GM18867 (cell line): ENCODE data around the gene ATXN1.
"Not testable (repeated sequence)": the region's sequence is repeated elsewhere in the genome, so short reads cannot be mapped to it uniquely, and the experiment has no call there.

Experiments
- ATAC-seq: cut with Tn5 transposase; IDR thresholded peaks from one replicate; pipeline ENCODE4 v1.9.1; 2021; ENCODE audit warnings: mild to moderate bottlenecking, moderate library complexity; ENCODE audit not compliant: unreplicated experiment

Gene ATXN1

DNA sequence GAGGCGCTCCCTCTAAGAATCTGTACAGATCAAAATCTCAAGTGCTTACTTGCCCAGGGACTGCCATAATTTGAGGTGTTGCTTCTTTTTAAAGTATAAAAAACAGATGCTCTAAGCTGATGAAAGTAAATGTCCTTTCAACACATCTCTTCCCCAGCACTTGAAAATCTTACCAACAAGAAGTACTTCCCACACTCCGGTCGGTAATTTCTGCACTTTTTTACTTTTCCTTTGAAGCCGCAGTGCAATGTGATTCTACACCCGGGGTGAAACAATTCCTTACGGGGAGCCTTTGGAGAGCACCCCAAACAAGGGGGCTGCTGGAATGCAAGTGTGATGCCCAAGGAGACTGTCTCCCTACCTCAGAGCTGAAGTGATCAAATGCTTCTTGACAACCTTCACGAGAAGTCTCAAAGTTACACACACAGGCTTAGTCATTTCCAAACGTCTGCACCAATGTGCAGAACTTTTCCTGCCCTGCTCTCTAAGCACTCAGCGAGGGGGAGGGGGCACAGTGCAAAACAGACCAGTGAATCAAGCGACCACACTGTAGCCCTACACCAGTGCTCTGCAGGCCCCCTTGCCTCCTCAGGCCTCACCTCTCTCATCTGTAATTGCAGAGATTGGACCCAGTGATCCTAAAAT, 56.7 kb downstream of the ATXN1 start:
- no peak for ATAC-seq

DNA sequence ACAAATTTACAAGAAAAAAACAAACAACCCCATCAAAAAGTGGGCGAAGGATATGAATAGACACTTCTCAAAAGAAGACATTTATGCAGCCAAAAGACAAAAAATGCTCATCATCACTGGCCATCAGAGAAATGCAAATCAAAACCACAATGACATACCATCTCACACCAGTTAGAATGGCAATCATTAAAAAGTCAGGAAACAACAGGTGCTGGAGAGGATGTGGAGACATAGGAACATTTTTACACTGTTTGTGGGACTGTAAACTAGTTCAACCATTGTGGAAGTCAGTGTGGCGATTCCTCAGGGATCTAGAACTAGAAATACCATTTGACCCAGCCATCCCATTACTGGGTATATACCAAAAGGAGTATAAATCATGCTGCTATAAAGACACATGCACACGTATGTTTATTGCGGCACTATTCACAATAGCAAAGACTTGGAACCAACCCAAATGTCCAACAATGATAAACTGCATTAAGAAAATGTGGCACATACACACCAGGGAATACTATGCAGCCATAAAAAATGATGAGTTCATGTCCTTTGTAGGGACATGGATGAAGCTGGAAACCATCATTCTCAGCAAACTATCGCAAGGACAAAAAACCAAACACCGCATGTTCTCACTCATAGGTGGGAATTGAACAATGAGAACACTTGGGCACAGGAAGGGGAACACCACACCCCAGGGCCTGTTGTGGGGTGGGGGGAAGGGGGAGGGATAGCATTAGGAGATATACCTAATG, 58.5 kb downstream of the ATXN1 start:
- ATAC-seq = not testable (repeated sequence)

DNA sequence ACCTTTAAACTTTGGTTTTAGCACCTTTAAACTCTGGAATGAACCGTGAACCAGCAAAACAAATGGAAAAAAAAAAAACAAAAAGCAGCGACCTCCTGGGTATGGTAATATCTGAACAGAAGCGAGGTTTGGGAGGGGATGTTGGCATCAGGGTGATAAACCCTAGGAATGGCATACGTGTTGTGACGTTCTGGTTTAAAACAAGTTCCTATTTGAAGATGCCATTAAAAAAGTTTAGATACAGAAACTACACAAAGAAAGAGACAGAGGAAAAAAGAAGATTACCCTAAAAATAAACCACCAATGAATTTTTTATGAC, 60.4 kb downstream of the ATXN1 start:
- no peak for ATAC-seq

DNA sequence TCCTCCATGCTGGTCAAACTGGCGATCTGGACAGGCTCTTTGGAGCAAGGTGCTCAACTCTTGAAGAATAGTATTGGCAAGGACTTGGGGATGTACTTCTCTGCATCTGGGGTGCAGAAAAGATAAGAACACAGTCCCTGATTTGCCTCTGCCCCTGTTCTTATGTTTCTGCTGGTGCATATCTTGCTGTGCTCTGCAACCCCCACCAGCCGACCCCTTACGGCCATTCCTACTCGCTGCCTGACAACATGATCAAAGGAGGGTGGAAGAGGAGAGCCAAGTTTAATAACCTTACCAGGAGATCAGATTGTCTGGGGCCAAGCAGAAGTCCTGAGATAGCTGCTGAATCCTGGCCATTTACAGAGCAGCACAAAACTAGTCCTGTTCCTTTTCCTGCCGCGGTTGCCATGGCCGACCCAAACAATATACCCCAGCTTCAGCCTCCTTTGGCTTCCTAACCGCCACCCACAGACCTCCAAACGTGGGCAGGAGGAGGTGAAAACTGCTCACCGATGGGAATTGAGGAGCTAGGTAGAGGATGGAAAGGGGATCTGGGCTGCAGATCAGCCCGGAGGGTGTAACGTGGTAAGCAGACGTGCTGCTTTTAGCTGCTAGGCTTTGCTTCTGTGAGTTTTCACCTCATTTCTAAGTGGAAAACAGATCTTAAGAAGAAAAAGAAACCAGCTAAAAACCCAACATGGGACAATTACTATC, 60.9 kb downstream of the ATXN1 start:
- ATAC-seq = no peak

DNA sequence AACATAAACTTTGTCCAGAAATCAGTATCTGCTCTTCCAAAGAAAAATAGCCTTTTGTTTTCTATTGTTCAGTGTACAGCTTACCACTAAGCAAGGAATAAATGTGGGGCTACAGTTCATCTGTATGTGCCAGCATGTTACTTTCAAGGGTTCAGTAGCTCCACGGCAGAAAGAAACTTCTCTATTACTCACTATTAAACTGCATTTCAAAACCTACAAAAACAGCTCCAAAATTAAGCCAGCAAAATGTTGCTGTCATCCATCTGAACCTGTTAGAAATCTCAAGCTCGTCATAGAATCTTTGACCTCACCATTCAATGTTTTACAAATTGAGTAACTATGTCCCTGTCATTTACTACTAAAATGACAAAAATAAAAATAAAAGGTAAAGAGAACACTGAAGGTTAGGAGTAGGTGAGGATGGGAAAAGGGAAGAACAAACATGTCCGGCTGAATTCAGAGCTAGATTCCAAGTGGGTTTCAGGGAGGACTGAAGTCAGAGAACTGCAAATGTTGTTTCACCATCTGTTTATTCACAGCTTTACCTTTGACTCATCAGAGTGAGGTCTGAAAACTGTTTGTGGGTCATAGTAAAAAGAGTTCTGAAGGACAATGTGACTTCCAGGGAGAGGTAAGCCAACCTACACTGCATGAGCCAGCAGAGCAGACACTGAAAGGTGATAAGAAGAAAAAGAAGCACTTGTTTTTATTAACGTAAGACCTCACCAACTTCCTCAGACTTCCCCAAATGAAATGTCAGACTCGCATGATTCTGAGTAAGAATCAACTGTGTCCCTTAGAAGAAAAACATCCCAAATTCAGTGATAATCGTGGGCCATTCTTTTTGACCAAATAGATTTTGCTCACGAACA, 62.0 kb downstream of the ATXN1 start:
- no peak for ATAC-seq

DNA sequence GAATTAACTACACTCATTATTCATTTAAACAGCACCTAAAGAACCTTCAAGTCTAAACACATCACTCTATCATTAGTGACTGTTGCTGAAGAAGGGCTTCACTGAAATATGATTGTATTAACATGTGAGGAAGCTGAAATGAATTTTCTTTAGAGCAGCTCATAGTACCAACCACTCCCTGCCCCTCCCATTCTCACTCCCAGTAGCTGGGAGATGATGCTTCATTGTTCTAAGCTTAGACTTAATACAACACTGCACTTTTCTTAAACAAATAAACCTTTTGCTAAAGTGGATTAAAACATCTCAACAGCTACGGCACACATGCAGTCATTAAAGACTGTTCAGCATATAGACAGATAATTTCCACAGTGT, 63.1 kb downstream of the ATXN1 start:
- no peak for ATAC-seq

DNA sequence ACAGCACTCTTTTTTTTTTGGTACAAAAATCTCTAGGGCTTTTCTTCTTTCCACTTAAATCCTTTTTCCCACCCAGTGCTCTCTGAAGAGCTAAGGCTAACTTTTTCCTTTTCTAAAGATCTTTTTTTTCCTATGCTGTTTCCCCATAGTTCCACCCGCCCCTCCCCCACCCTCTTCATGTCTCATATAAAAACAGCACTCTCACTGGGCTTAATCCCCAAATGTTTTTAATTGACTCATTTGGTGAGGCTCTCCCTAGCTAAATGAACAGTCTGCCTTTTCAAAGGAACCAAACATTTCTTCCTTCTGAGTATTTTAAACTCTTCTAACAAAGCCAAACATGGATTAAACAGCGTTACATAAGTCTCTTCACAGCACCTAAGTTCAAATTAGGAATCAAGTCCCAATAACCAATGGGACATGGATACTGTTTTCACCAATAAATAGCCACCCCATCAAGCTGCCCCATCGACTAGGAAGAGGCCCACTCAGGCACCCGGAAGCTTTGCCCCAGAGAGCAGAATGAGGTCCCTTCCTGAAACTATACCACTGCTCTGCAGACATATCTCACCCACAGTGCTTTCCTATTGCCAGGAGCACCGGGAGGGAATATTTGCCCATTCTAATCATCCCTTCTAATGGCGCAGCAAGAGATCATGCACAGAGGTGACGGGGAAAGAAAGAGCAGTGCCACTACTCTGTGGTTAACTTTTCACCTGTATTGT, 63.7 kb downstream of the ATXN1 start:
- ATAC-seq = no peak

DNA sequence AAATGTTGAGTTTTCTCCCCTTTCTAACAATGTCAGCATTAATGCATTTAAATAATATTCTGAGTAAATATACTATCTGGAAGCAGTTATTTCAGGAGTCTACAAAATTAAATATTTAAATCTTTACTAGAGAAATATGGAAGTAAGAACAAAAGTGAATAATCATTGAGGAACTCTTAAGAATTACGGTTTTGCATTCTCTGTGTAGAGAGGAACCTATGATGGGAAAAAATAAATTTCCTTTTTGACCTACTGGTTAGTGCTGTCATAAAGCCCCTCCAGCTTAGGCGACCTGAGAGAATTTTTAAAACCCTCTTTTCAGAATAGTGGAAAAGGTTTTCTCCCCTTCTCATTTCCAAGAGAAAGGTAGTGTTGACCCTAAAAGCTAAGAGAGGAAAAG, 64.8 kb downstream of the ATXN1 start:
- ATAC-seq = no peak

DNA sequence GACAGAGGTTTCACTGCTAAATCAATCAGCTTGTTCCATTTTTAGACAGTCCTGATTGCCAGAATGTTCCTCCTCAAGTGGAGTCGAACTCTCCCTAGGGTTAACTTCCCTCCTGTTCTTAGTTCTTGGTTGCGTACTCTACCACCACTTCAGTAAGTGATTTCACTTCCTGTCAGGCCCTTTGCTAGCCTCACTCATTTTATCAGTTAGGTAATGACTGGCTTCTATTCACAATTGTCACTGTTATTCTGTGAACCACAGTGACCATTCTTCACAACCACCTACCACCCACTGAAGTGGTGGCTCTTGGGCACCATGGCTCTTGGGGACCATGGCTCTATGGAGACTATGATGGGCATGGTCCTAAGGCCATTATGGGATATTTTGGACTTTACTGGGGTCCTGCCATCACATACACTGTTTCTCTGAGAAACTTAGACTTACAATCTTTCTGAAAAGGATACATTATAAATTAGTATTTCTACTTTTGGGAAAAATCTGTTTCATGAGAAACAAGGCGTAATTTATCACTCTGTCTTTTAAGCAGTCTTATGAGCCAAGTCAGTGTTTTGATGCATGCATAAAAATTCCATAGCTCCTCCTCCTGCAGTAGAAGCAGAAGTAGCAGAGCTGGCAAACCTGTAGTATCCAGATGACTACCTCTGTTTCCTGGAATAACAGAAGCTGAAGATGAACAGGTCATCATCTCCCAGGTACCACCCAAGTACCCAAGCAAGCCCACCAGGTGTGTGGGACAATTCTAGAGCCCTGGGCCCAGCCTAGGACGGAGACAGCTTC, 66.3 kb downstream of the ATXN1 start:
- ATAC-seq = peak; percentile 59

DNA sequence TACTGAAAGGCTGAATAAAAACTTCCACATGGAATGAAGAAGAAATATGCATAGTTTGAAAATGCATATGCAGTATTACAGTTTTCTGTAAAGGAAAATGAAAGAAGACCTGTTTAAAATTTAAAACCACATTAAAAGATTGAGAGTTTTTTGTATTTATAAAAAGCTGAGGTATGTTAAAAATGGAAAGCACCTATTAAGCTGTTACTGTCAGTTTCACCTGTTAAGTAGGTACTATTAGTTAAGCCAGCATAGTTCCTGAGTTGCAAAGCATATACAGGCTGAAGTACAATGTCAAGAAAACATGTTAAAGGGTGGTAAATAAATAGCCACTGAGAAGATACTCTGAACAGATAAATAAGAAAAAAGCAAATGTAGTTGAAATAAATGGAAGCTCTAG, 69.9 kb downstream of the ATXN1 start:
- ATAC-seq = peak; percentile 33

DNA sequence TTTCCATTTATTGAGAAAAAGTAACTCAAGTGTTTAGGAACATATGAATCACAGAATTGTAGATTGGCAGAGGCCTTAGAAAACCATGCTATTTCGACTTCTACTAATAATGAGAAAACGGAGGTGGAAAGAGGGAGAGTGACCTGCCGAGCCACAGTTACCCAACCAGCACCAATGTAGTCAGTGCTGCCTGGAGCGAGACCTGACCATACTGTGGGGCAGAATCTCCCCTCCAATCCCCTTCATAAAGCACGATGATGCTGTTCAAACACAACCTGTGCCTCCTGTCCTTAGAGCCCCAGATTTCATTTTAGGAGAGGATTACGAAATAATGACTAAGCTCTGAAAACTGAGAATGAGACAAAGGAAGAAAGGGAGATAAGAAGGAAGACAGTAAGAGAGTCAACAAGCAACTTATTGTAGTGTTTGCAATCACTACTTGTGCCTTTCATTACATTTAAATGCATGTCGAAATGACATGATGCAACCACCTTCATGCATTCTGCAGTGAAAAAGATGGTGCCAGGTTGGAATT, 70.6 kb downstream of the ATXN1 start:
- peak; percentile 79 for ATAC-seq

DNA sequence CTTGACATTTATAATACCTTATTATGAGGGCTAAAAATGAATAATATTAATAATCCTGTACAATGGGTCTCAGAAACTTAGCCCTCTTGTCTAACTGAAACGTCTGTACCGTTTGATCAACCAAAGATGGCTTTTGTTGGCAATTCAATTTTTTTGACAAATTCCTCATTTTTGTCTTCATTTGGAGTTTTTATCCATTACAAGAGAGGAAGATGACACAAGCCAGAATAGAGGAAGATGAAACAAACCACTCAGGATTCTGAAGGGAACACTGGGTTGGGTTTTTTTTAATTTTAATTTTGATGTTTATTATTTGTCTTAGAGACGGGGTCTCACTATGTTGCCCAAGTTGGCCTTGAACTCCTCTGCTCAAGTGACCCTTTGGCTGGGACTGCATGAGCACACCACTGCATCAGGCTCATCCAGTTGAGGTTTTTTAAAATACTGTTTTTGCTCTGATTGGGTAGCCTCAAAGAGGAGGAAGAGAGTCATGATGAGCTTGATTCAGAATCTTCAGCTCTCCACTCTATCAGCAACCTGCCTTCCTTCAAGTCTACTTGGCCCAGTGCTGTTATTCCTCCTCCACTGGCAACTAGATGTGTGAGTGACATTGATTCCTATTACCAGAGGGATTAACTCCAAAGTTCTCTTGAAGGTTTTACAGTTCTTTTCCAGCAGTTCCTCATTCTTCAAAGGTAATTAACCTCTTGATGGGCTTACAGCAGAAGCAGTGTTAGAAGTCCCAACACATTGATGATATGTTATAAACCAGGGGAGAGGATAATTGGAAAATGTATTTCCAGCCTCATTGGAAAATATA, 71.3 kb downstream of the ATXN1 start:
- no peak for ATAC-seq

DNA sequence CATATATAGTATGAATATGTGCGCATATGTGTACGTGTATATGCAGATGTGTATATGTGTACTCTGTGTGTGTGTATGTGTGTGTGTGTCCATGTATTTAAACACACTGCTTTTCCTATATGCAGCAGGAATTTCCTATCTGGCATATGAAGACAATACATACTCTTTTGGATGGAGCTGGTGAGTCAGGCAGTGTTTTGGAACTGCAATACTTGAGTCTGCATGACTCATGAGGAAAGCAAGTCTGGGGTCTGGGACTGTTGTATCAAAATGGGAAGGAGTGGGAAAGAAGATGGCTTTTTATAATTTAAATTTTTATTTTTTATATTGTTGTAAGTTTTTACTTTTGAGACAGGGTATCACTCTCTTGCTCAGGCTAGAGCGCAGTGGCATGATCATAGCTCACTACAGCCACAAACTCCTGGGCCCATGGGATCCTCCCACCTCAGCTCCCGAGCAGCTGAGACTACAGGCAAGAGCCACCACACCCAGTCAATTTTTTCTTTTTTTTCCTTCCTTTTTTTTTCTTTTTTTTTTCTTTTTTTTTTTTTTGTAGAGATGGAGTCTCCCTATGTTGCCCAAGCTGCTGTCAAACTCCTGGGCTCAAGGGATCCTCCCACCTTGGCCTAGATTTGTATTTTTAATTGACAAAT, 72.2 kb downstream of the ATXN1 start:
- ATAC-seq = no peak

DNA sequence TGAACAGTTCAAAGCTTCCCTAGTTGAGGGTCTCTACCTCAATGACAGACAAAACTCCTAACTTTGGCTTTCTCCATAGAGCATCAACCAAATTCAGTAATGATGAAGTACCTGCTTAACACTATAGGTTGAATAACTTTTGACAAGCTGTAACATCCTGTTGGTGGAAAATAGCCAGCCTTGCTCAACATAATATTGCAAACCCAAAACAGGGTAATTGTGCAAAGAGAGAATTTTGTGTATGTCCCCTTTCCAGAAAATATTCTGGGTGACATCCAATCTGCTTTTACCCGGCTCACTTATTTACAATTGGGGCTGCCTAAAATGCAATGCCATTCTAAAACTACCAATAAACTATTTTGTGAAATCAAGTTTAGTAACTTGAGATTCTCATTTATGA, 72.8 kb downstream of the ATXN1 start:
- ATAC-seq = no peak

DNA sequence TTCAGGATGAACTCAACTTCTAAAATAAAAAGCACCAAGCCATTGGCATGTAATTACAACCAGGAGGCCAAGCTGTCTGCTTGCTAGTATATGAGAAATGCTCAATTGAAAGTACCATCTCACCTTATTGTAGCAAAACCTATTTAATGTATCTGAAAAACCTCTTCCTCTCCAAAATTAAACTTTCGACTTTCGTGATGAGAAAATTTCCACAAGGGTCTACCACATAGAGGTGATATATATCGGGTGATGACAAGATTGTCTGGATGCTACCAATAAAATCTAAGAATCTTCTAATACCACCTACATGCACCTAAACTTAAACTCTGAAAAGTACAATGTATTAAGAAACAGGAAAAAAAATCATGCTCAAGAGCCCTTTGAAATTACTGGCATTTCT, 74.2 kb downstream of the ATXN1 start:
- no peak for ATAC-seq

DNA sequence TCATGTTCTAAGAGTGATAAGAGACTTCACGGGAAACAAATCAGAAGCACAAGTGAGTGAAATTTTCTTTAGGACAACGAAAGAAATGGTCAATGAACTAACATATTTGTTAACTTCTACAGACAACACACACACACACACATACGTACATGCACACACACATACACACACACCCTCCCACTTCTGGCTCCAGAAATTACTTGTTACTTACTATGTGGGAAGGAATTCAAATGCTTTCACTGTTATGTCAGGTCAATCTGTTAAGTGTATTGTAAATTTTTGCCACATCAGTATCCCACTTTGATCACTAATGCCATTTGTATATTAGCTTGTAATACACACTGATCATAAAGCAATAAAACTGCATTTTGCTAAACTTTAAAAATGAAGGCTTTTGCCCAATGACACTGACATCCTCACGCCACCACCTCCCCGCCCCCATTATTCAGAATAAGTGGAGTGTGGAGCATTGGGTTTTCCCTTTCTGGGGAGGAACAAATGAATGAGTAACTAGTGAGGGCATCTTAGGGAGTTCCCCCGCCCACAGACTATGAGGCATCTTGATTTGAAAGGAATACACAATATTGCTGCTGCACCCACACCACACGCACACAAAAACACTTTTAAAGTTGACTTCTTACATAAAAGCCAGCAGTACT, 76.2 kb downstream of the ATXN1 start:
- no peak for ATAC-seq

DNA sequence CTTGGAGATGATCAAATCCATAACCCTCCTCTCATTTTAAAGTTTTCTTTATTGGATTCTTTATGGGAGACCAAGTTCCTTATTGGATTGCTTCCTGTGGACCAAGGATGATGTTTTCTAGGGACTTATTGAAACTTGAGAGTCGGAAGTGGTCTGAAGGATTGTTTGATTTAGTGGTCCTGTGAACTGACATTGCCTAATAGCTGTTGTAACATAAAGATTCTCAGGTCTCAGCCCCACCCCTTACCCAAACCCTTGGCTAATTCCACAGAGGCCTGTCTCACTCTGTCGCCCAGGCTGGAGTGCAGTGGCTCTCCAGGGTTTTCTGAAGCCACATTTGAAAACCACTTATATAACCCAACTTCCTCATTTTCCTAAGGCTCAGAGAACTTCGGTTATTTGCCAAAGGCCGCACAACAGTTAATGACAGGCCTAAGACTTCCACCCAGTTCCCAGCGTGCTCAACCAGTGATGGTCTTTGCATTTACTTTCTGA, 77.0 kb downstream of the ATXN1 start:
- no peak for ATAC-seq
